Body of pancreas (tissue), 4 donors: ENCODE measurements around the gene GPA33. TPM values are rescaled to one million over a fixed set of nuclear protein-coding genes. Genes with fewer than 3 reads are reported as not detected.

Experiments
- ATAC-seq: fragments of 150-250 bp; one replicate; pipeline ENCODE4 v1.9.1; 2016
- DNase-seq, 4 donors: peaks; one replicate each; pipeline ENCODE4 v3.0.0-alpha.2; 2019
- H3K27ac ChIP-seq, 4 donors: fragments of 200-600 bp; sonication (generic); 1 replicate in 3 of 4; 2 replicates in 1 of 4; pipeline versions ENCODE4 v1.5.1 to v1.6.1; 2016 to 2019; ENCODE audit warnings: mild to moderate bottlenecking in 1 of 4, mixed read lengths in 1 of 4, moderate library complexity in 1 of 4
- H3K27me3 ChIP-seq, 2 donors: fragments of 200-600 bp; sonication (generic); one replicate each; pipeline ENCODE4 v1.6.0; 2016; ENCODE audit warnings: mild to moderate bottlenecking in 1 of 2
- H3K36me3 ChIP-seq, 2 donors: fragments of 200-600 bp; sonication (generic); replicated peaks in 1 of 2; 2 replicates each; pipeline ENCODE4 v1.5.1; 2016; ENCODE audit warnings: low read depth in 2 of 2; ENCODE audit not compliant: insufficient read depth in 1 of 2
- H3K4me1 ChIP-seq: fragments of 200-600 bp; sonication (generic); one replicate; pipeline ENCODE4 v1.6.0; 2016
- H3K4me3 ChIP-seq, 2 donors: fragments of 200-600 bp; sonication (generic); 1 replicate in 1 of 2; 2 replicates in 1 of 2; pipeline ENCODE4 v1.5.1; 2016 to 2019
- H3K9me3 ChIP-seq, 3 donors: fragments of 200-600 bp; sonication (generic); 1 replicate in 2 of 3; 2 replicates in 1 of 3; pipeline ENCODE4 v1.5.1; 2016
- POLR2A ChIP-seq, 3 donors: fragments of 450-650 bp; IDR thresholded peaks; one replicate each; pipeline ENCODE4 v1.6.1; 2016; ENCODE audit warnings: antibody characterized with exemption in 3 of 3, mild to moderate bottlenecking in 2 of 3
- WGBS, 2 donors: methylation state at CpG; one replicate each; pipeline ENCODE4 v1.1.5; 2017; 5-methylcytosine and 5-hydroxymethylcytosine counted together
- intact Hi-C: fragments of 100-400 bp; cut with DNase I; formaldehyde crosslinking; loops from one replicate; pipeline ENCODE4 v1.15.1; 2023
- total RNA-seq, 2 donors: library from RNA; depleted of rRNA; stranded (reverse); fragments of >200 nt; gene quantifications; one replicate each; pipeline ENCODE4 v1.1.0, GENCODE V29; 2016
- TF ChIP-seq, protein P1 (sequence below), 7 experiments: fragments of 450-650 bp in 4 of 7; fragments of 200-600 bp in 3 of 7; sonication (generic) in 3 of 7; IDR thresholded peaks; one replicate each; pipeline ENCODE4 v1.5.1; 2016 to 2019; ENCODE audit warnings: antibody characterized with exemption in 7 of 7

GPA33 gene
- total RNA-seq, 2 donors from 2014 or later, result 1.6 TPM; not detected in 1

DNA sequence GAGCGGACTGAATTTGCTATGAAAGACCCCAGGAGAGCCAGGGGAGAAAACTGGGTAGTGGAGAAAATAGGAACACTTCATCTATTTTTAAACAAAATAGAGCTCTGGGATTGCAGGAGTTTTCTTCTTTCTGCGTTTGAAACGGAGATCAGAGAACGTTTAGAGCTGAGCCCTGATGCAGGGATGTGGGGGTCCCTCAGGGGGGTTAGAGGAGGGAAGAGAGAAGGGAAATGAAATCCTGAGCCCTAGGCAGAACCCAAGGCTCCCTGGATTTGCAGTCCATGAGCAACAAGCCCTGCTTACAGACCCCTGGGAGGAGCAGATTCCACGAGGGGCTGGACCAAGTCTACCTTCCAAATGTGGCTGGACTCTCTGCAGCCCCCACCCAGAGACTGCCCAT, 25.5 kb upstream of the GPA33 start:
- no peak overlapping the region for H3K4me3 ChIP-seq
- H3K9me3 ChIP-seq, result no peaks in the 10 kb centered on the region
- no peak overlapping the region for H3K27ac ChIP-seq
- no peak for TF ChIP-seq POLR2A (IDR thresholded peaks at IDR 0.05)
- TF ChIP-seq, protein P1, sequence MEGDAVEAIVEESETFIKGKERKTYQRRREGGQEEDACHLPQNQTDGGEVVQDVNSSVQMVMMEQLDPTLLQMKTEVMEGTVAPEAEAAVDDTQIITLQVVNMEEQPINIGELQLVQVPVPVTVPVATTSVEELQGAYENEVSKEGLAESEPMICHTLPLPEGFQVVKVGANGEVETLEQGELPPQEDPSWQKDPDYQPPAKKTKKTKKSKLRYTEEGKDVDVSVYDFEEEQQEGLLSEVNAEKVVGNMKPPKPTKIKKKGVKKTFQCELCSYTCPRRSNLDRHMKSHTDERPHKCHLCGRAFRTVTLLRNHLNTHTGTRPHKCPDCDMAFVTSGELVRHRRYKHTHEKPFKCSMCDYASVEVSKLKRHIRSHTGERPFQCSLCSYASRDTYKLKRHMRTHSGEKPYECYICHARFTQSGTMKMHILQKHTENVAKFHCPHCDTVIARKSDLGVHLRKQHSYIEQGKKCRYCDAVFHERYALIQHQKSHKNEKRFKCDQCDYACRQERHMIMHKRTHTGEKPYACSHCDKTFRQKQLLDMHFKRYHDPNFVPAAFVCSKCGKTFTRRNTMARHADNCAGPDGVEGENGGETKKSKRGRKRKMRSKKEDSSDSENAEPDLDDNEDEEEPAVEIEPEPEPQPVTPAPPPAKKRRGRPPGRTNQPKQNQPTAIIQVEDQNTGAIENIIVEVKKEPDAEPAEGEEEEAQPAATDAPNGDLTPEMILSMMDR (IDR thresholded peaks at IDR 0.05), result no peak
- ATAC-seq (no peak), DNase-seq (no peak)
- WGBS, 2 donors, result 32 to 46% methylated on average over 5 of the region's 5 CpGs
- no peaks in the 10 kb centered on the region for H3K36me3 ChIP-seq
- H3K4me1 ChIP-seq, result no peaks in the 10 kb centered on the region
- intact Hi-C loops, result no loop called here
- no peaks in the 10 kb centered on the region for H3K27me3 ChIP-seq

DNA sequence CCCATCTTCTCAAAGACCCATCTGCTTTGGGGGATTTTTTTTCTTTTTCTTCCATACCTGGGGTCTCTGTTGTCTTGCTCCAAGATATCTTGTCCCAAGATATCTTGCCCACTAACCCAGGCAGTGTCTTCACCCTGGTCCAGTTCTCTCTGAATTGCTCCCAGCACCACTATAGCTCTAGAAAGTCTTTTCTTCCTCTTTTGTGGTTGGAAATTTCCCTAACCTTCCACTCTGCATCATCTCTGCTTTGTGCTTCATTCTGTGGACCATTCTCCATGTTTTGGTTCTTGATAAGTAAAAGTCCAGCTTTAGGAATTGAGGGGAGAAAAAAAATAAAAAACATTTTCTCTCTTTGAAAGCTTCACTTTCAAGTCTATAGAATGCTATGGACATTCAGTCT, 24.5 kb upstream of the GPA33 start:
- Histone ChIP-seq H3K4me1 (no peaks in the 10 kb centered on the region), H3K4me3 (no peak overlapping the region), H3K9me3 (no peaks in the 10 kb centered on the region), H3K27me3 (no peaks in the 10 kb centered on the region), H3K36me3 (no peaks in the 10 kb centered on the region), H3K27ac (no peak overlapping the region)
- intact Hi-C loops, result no loop called here
- TF ChIP-seq POLR2A (IDR thresholded peaks at IDR 0.05), result no peak
- TF ChIP-seq, protein P1 (IDR thresholded peaks at IDR 0.05), result no peak
- ATAC-seq, result no peak
- DNase-seq, result no peak

DNA sequence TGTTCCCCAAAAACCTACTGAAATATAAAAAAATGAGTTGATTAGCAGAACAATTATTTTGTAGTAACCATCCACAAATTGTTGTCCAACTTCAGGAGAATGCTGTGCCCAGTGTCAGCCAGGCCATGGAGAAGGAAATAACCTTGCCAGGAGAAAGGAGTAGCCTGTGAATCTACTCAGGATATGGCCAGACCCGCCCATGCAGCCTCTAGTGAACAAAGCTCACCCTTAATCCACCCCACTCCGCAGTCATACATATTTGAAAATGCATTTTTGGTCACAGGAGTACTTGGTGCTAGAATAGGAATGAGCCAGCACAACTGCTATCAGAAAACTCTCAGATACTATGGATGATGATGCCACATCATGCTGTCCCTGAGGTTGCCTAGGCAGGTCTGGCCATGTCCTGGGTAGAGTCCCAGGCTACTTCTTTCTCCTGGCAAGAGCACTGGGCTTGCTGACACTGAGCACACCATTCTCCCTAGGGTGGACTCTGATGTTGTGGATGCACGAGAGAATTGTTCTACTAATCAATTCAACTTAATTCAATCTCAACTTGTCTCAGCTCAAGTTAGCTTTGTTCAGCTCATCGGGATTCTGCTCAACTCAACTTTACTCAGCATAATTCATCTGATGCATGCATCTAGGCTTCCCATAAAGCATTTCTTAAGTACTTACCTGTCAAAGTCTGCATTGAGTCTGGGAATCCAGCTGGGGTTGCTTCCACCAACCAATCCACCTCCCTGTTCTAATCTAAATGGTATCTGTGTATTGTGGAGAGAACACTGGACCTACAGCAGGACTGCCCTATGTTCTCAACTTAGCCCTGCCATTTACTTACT, 21.9 kb upstream of the GPA33 start:
- intact Hi-C loops, result no loop called here
- DNase-seq, result no peak
- no peaks in the 10 kb centered on the region for H3K4me1 ChIP-seq
- no peaks in the 10 kb centered on the region for H3K9me3 ChIP-seq
- TF ChIP-seq, protein P1 (IDR thresholded peaks at IDR 0.05), result no peak
- H3K27ac ChIP-seq, result no peak overlapping the region
- no peak overlapping the region for H3K4me3 ChIP-seq
- no peaks in the 10 kb centered on the region for H3K36me3 ChIP-seq
- no peak for ATAC-seq
- WGBS, 2 donors, result 59 to 62% methylated on average over 4 of the region's 4 CpGs
- no peaks in the 10 kb centered on the region for H3K27me3 ChIP-seq

DNA sequence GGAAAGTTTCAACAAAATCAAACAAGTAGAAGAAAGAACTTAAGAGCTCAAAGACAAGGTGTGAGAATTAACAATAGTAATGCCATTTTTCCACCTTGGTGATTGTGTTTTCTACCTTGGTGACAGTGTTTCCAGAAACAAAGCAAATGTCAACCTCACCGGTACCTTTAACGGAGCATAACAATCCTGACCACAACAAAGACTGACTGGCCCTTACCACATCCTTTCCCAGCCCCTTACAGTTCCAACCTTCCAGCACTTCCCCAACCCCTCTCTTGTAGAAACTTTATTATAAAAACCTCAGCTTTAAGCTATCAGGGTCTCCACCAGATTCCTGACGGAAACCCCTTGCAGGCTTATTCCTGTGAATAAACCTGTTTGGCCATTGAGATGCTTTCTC, 20.4 kb upstream of the GPA33 start:
- H3K27ac ChIP-seq, result no peak overlapping the region
- intact Hi-C loops, result no loop called here
- no peaks in the 10 kb centered on the region for H3K4me1 ChIP-seq
- H3K27me3 ChIP-seq, result no peaks in the 10 kb centered on the region
- no peak overlapping the region for H3K4me3 ChIP-seq
- WGBS, 2 donors, result 56 to 76% methylated on average over 3 of the region's 3 CpGs
- no peaks in the 10 kb centered on the region for H3K9me3 ChIP-seq
- ATAC-seq, result no peak
- no peaks in the 10 kb centered on the region for H3K36me3 ChIP-seq
- TF ChIP-seq POLR2A (IDR thresholded peaks at IDR 0.05), result no peak
- TF ChIP-seq, protein P1 (IDR thresholded peaks at IDR 0.05), result no peak
- DNase-seq, result no peak

DNA sequence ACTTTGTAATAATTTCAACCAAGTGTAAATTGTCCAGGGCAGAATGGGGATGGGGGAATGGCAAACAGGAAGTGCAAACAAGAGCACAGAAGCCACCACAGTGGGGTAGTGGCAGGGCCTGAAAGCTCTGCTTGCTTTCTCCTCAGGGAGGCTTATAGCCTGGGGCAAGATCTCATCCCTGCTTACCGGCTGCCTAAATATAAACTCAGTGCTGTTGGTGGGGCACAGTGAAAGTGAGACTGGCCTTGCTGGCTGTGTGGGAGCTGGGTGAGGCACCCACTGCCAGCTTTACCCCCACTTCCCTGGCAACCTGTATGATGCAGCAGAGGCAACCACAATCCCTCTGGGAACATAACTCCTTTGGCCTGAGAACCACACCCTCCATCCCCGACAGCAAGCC, 18.9 kb upstream of the GPA33 start:
- no peak for DNase-seq
- H3K36me3 ChIP-seq, result no peaks in the 10 kb centered on the region
- no peak for TF ChIP-seq POLR2A (IDR thresholded peaks at IDR 0.05)
- TF ChIP-seq, protein P1 (IDR thresholded peaks at IDR 0.05), result no peak
- H3K4me1 ChIP-seq, result no peaks in the 10 kb centered on the region
- no peak overlapping the region for H3K4me3 ChIP-seq
- no peak overlapping the region for H3K27ac ChIP-seq
- no peak for ATAC-seq
- H3K9me3 ChIP-seq, result no peaks in the 10 kb centered on the region
- no peaks in the 10 kb centered on the region for H3K27me3 ChIP-seq
- intact Hi-C loops, result no loop called here
- 54 to 60% methylated on average over 2 of the region's 2 CpGs for WGBS, 2 donors
